K562 (cell line): ENCODE data around the gene ASB2. TPM values are rescaled to one million over a fixed set of nuclear protein-coding genes. Genes with fewer than 3 reads are reported as not detected.

Experiments
- ATAC-seq: fragments of 200-7000 bp; cut with Tn5 transposase; 3 replicates; pipeline ENCODE4 v1.9.1; 2020; ENCODE audit warnings: moderate library complexity
- BruUV-seq: library from RNA; stranded (reverse); fragments of 400-500 nt; replicated peaks from 2 replicates; lab custom pipeline; 2021; lab: Mats Ljungman, UMichigan
- CTCF ChIA-PET: fragments of 300-600 bp; formaldehyde crosslinking; extraction: SDS; loops from one replicate; lab custom pipeline; 2021; ENCODE audit warnings: low intra/inter-chr PET ratio; lab: Yijun Ruan, JAX
- POLR2A ChIA-PET: fragments of 300-600, 350-650 bp; sonication (Branson Sonifier 250); formaldehyde crosslinking; extraction: SDS; loops from one replicate; lab custom pipeline; 2021; ENCODE audit warnings: antibody characterized with exemption, inconsistent platforms; lab: Yijun Ruan, JAX
- DNase-seq, 4 experiments: peaks; one replicate each; pipeline versions ENCODE4 v3.0.0 to v3.0.0-alpha.2; 2011 to 2018; ENCODE audit warnings: low spot score in 3 of 4, mixed read lengths in 3 of 4; ENCODE audit errors: extremely low read depth in 1 of 4
- FAIRE-seq: peaks from 2 replicates; lab custom pipeline; 2011; peaks lifted over from hg19 to GRCh38; lab: Jason Lieb, UNC
- H2AFZ ChIP-seq: 2 replicates; pipeline ENCODE4 v1.6.0; 2011; ENCODE audit warnings: low read depth, low read length, control low read depth, inconsistent platforms
- H3K27ac ChIP-seq: fragments of 200-600 bp; 3 replicates; pipeline ENCODE4 v1.8.0; 2011; ENCODE audit warnings: low read depth, mild to moderate bottlenecking, control low read depth, inconsistent platforms, low read length, moderate library complexity, mixed read lengths; ENCODE audit errors: extremely low read depth
- H3K27me3 ChIP-seq, 2 experiments: fragments of 300-600 bp in 1 of 2; 2 replicates in 1 of 2; 3 replicates in 1 of 2; pipeline versions ENCODE4 v1.6.0 to v1.8.0; 2011; ENCODE audit warnings: inconsistent platforms in 2 of 2, low read length in 2 of 2, mild to moderate bottlenecking in 1 of 2, mixed read lengths in 1 of 2, moderate library complexity in 1 of 2; ENCODE audit not compliant: control insufficient read depth in 2 of 2, insufficient read depth in 2 of 2
- H3K36me3 ChIP-seq: fragments of 300-600 bp; 3 replicates; pipeline ENCODE4 v1.8.0; 2011; ENCODE audit warnings: mild to moderate bottlenecking, low read length, inconsistent platforms; ENCODE audit not compliant: control insufficient read depth, insufficient read depth
- H3K4me1 ChIP-seq, 2 experiments: fragments of 200-600 bp in 1 of 2; replicated peaks in 1 of 2; 2 replicates in 1 of 2; 3 replicates in 1 of 2; pipeline versions ENCODE4 v1.5.1 to v1.8.0; 2011; ENCODE audit warnings: inconsistent platforms in 2 of 2, low read length in 2 of 2, mild to moderate bottlenecking in 1 of 2, mixed read lengths in 1 of 2, moderate library complexity in 1 of 2; ENCODE audit not compliant: control insufficient read depth in 2 of 2, insufficient read depth in 2 of 2
- H3K4me2 ChIP-seq: 2 replicates; pipeline ENCODE4 v1.6.1; 2011; ENCODE audit warnings: low read length, control low read depth, inconsistent platforms, mixed read lengths; ENCODE audit not compliant: insufficient read depth
- H3K4me3 ChIP-seq: fragments of 200-600 bp; sonication (generic), shearing (Covaris generic); 2 replicates; pipeline ENCODE4 v1.5.1; 2016; ENCODE audit warnings: control low read depth, inconsistent platforms
- H3K79me2 ChIP-seq: fragments of 200-600 bp; 3 replicates; pipeline ENCODE4 v1.8.0; 2011; ENCODE audit warnings: low read length, inconsistent platforms; ENCODE audit not compliant: control insufficient read depth, insufficient read depth
- H3K9ac ChIP-seq, 2 experiments: 2 replicates each; pipeline versions ENCODE4 v1.6.0 to v1.6.1; 2011; ENCODE audit warnings: low read depth in 2 of 2, low read length in 2 of 2, control low read depth in 1 of 2, inconsistent platforms in 1 of 2, mild to moderate bottlenecking in 1 of 2, mixed read lengths in 1 of 2; ENCODE audit not compliant: insufficient read depth in 1 of 2
- H3K9me1 ChIP-seq: one replicate; pipeline ENCODE4 v1.6.0; 2011; ENCODE audit warnings: inconsistent platforms, mild to moderate bottlenecking, low read length, moderate library complexity; ENCODE audit not compliant: control insufficient read depth, insufficient read depth
- H3K9me3 ChIP-seq: replicated peaks from 2 replicates; pipeline ENCODE4 v1.5.1; 2011; ENCODE audit warnings: low read depth, low read length, inconsistent platforms; ENCODE audit not compliant: control insufficient read depth, insufficient read depth
- H4K20me1 ChIP-seq: replicated peaks from 2 replicates; pipeline ENCODE4 v1.6.1; 2011; ENCODE audit warnings: low read length, inconsistent platforms, mixed read lengths; ENCODE audit not compliant: control insufficient read depth, insufficient read depth
- ARID1B ChIP-seq: fragments of 450-650 bp; IDR thresholded peaks from 2 replicates; pipeline ENCODE4 v1.6.1; 2016; ENCODE audit warnings: antibody characterized with exemption, mild to moderate bottlenecking, inconsistent platforms
- BACH1 ChIP-seq: fragments of 200-800 bp; sonication (Bioruptor generic); IDR thresholded peaks from 2 replicates; pipeline ENCODE4 v1.6.1; 2016; ENCODE audit warnings: missing genetic modification characterization, missing compliant biosample characterization
- BRF1 ChIP-seq: IDR thresholded peaks from 3 replicates; pipeline ENCODE4 v1.6.1; 2011; ENCODE audit warnings: borderline replicate concordance, mild to moderate bottlenecking; ENCODE audit not compliant: insufficient read length; ENCODE audit errors: extremely low read depth
- EGR1 ChIP-seq: fragments of 450-650 bp; conservative IDR thresholded peaks from 2 replicates; pipeline ENCODE4 v1.6.1; 2017; ENCODE audit warnings: mild to moderate bottlenecking
- ETS2 ChIP-seq: IDR thresholded peaks from 2 replicates; pipeline ENCODE4 v1.6.1; 2016; ENCODE audit warnings: borderline replicate concordance, missing genetic modification characterization, mild to moderate bottlenecking, moderate library complexity, missing compliant biosample characterization; ENCODE audit not compliant: poor library complexity, severe bottlenecking
- FOXK1 ChIP-seq: sonication (generic); formaldehyde crosslinking; IDR thresholded peaks from 2 replicates; pipeline ENCODE4 v1.8.0; 2022; ENCODE audit warnings: missing genetic modification reagents, mild to moderate bottlenecking, borderline replicate concordance
- PPARD ChIP-seq: fragments of 250-450 bp; sonication (Bioruptor Pico); IDR thresholded peaks from 2 replicates; pipeline ENCODE4 v1.8.0; 2022; ENCODE audit warnings: inconsistent platforms, mild to moderate bottlenecking, moderate library complexity
- RB1 ChIP-seq: fragments of 450-650 bp; IDR thresholded peaks from 2 replicates; pipeline ENCODE4 v1.6.1; 2017; ENCODE audit warnings: low read depth, mild to moderate bottlenecking
- RCOR1 ChIP-seq, 2 experiments: IDR thresholded peaks; 2 replicates each; pipeline ENCODE4 v1.6.1; 2012; ENCODE audit warnings: low read depth in 2 of 2, low read length in 2 of 2, borderline replicate concordance in 1 of 2, improper control_type of control experiment in 1 of 2
- RHOXF2B ChIP-seq: fragments of 250-450 bp; sonication (Bioruptor Pico); conservative IDR thresholded peaks from 2 replicates; pipeline ENCODE4 v1.5.1; 2021
- SP2 ChIP-seq: IDR thresholded peaks from 2 replicates; pipeline ENCODE4 v1.6.1; 2011; ENCODE audit warnings: mild to moderate bottlenecking, low read depth, low read length, moderate library complexity; ENCODE audit not compliant: poor library complexity, severe bottlenecking; ENCODE audit errors: extremely low read depth
- ZBTB17 ChIP-seq: fragments of 450-650 bp; formaldehyde crosslinking; IDR thresholded peaks from 2 replicates; pipeline ENCODE4 v1.4.0; 2020; ENCODE audit warnings: mild to moderate bottlenecking
- ZC3H11A ChIP-seq: IDR thresholded peaks from 2 replicates; pipeline ENCODE4 v1.6.1; 2012; ENCODE audit warnings: low read depth, low read length, improper control_type of control experiment
- ZFP30 ChIP-seq: fragments of 250-450 bp; sonication (Bioruptor Pico); IDR thresholded peaks from 2 replicates; pipeline ENCODE4 v1.8.0; 2022; ENCODE audit warnings: moderate library complexity, mild to moderate bottlenecking, inconsistent platforms, borderline replicate concordance
- ZNF551 ChIP-seq: fragments of 250-450 bp; sonication (Bioruptor Pico); IDR thresholded peaks from 2 replicates; pipeline ENCODE4 v1.5.0; 2021; ENCODE audit warnings: mild to moderate bottlenecking, moderate library complexity
- WGBS: fragments of 100-300 bp; shearing (Covaris generic); methylation state at CpG from one replicate; pipeline ENCODE4 v1.1.6; 2016; ENCODE audit warnings: low coverage, mixed read lengths; ENCODE audit not compliant: insufficient coverage; ENCODE audit errors: missing lambda C conversion rate; 5-methylcytosine and 5-hydroxymethylcytosine counted together
- in situ Hi-C: fragments of 300-500 bp; cut with MboI; formaldehyde crosslinking; loops from 4 replicates; pipeline ENCODE4 v1.15.0; 2018; ENCODE audit warnings: inconsistent platforms, mixed read lengths
- intact Hi-C: fragments of 100-400 bp; cut with micrococcal nuclease; formaldehyde crosslinking; loops from 2 replicates; pipeline ENCODE4 v1.14.2; 2022
- polyA plus RNA-seq, 8 experiments: library from polyadenylated mRNA; depleted of rRNA in 4 of 8; stranded (reverse) in 5 of 8; unstranded in 3 of 8; fragments of >200 nt; fragmentation: Nextera tagmentation in 2 of 8; fragmentation: Illumina TruSeq in 1 of 8; extraction: Ambion mirVana in 2 of 8; extraction: Trizol in 1 of 8; gene quantifications; 2 replicates each; pipeline versions ENCODE4 v1.2.1 to v1.2.3, GENCODE V29; 2011 to 2014; ENCODE audit warnings: inconsistent platforms in 1 of 8, missing spikeins in 1 of 8
- total RNA-seq, 7 experiments: library from RNA; depleted of rRNA in 6 of 7; stranded (reverse); fragments of >200 nt in 6 of 7; fragmentation: Illumina TruSeq in 2 of 7; extraction: Trizol in 2 of 7; gene quantifications; 2 replicates each; pipeline versions ENCODE4 v1.2.1 to v1.2.3, GENCODE V29; 2011 to 2021; ENCODE audit warnings: low replicate concordance in 1 of 7
- TF ChIP-seq, protein P1 (sequence below): sonication (generic); formaldehyde crosslinking; IDR thresholded peaks from 2 replicates; pipeline ENCODE4 v1.8.1; 2023; ENCODE audit warnings: mild to moderate bottlenecking, missing genetic modification reagents
- TF ChIP-seq, protein P2 (sequence below): fragments of 450-650 bp; formaldehyde crosslinking; IDR thresholded peaks from 2 replicates; pipeline ENCODE4 v1.4.0; 2020; ENCODE audit warnings: mild to moderate bottlenecking, moderate library complexity

Gene ASB2
- total and polyA plus RNA-seq, 9 of the 15 experiments (the other 6 are each of a cell fraction or from before 2014, with no cell fraction given) = not detected

DNA sequence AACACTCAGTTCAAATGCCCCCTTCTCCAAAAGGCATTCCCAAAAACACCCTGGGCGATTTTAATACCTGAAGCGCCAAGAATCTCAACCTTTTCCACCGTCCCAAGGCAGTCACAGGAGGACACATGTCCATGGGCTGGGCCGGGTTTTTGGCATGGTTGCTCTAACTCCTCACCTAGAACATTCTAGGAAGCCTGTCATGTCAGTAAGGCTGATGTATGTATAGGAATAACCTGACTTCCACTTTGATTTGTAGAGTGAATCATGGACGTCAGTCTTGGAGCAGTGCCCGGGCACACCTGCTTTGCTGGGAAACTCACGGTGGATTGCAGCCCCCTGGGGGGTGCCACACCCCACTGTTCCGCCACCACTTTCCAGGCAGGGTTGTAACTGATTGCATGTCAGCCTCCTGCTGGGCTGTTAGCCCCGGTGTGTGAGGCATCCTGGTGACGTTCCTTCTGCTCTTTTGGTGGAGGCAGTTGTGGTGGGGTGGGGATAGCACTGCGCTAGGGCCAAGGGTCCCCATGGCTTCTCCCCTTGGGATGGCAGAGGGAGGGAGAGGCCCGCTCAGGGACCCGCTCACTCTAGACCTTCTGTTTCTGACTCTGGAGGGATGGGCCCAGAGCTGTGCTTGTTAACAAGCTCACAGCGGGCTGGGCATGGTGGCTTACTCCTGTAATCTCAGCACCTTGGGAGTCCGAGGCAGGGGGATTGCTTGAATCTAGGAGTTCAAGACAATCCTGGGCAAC is 84.4 kb downstream of the ASB2 start (continued):
- TF ChIP-seq, protein P1, sequence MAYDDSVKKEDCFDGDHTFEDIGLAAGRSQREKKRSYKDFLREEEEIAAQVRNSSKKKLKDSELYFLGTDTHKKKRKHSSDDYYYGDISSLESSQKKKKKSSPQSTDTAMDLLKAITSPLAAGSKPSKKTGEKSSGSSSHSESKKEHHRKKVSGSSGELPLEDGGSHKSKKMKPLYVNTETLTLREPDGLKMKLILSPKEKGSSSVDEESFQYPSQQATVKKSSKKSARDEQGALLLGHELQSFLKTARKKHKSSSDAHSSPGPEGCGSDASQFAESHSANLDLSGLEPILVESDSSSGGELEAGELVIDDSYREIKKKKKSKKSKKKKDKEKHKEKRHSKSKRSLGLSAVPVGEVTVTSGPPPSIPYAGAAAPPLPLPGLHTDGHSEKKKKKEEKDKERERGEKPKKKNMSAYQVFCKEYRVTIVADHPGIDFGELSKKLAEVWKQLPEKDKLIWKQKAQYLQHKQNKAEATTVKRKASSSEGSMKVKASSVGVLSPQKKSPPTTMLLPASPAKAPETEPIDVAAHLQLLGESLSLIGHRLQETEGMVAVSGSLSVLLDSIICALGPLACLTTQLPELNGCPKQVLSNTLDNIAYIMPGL (CRISPR knock-in tag) = no peak

DNA sequence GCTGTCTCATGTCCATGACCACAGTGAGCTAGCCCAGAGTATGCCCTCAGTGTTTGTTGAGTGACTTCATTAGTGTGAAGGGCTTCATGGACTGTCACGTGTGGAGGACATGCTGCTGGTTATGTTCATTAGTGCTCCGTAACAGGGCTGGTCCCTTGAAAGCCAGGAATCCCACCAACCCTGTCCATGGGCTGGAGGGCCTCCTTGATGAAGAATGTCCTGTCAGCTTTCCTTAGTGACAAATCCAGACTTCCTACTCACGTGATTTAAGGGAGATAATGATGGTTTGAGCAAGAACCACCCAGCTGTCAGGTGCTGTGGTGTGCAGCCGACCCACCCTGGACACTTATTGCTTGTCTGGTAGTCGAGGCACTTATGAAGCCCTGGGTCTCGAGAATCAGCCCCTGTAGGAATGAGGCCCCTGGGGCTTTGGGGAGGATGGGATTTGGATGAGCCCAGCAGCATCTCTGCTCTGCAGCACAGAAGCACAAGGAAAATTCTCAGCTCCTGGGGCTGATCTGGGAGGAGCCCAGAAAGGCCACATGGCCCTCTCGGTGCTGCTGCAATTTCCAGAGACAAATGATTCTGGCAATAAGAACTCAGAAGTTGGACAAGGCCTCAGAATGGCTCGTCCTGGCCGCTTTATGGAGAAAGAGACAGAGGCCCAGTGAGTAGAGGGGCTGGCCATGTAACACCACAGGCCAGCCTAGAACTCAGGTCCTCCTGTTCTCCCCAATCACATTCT is 86.5 kb downstream of the ASB2 start:
- Histone ChIP-seq H3K4me1 (no peaks in the 10 kb centered on the region), H3K9ac (no peak overlapping the region), H3K9me1 (no peaks in the 10 kb centered on the region), H3K27ac (no peak overlapping the region), H3K4me2 (no peak overlapping the region), H3K9me3 (no peaks in the 10 kb centered on the region), H4K20me1 (no peaks in the 10 kb centered on the region), H3K4me3 (no peak overlapping the region), H3K79me2 (no peaks in the 10 kb centered on the region), H3K27me3 (peaks cover 0 to 17% of the 10 kb centered on the region in 2 experiments; a peak in 2 of 5 replicates), H2AFZ (no peak overlapping the region), H3K36me3 (no peaks in the 10 kb centered on the region)
- CTCF ChIA-PET = no interaction called here
- POLR2A ChIA-PET = no interaction called here
- intact Hi-C loops (no loop called here), in situ Hi-C loops (loop anchor here (10.0 kb wide), 1 partner anchor 235 kb away; no protein-coding TSS in a partner anchor)
- BruUV-seq = no TSS peak
- DNase-seq = no peak
- FAIRE-seq = no peak
- WGBS = 0% methylated on average over 8 of the region's 9 CpGs
- no peak for ATAC-seq
- TF ChIP-seq PPARD (no peak), RCOR1 (IDR thresholded peaks at IDR 0.05; ENCODE audit: borderline replicate concordance in 1 of 2, low read depth in 2 of 2, low read length in 2 of 2) (no peak), ZFP30 (no peak), ZC3H11A (no peak), FOXK1 (CRISPR knock-in tag) (no peak), ZBTB17 (CRISPR knock-in tag) (no peak), BACH1 (no peak), RB1 (no peak), ARID1B (no peak), ETS2 (tag) (no peak), ZNF551 (no peak), RHOXF2B (no peak), SP2 (no peak), EGR1 (no peak), BRF1 (no peak)
- TF ChIP-seq, protein P2, sequence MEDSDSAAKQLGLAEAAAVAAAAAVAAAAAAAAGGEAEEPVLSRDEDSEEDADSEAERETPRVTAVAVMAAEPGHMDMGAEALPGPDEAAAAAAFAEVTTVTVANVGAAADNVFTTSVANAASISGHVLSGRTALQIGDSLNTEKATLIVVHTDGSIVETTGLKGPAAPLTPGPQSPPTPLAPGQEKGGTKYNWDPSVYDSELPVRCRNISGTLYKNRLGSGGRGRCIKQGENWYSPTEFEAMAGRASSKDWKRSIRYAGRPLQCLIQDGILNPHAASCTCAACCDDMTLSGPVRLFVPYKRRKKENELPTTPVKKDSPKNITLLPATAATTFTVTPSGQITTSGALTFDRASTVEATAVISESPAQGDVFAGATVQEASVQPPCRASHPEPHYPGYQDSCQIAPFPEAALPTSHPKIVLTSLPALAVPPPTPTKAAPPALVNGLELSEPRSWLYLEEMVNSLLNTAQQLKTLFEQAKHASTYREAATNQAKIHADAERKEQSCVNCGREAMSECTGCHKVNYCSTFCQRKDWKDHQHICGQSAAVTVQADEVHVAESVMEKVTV (CRISPR knock-in tag) = no peak
